COLO829 (cell line): ENCODE results near the gene SDK2.

Experiments used
- DNase-seq: peaks from one replicate; pipeline ENCODE4 v3.0.0; 2012; ENCODE audit warnings: low spot score

SDK2 gene

GRCh38 chr17:73650617-73651200 lies 6.5 kb upstream of the SDK2 start:
- DNase-seq, result no peak

DNA sequence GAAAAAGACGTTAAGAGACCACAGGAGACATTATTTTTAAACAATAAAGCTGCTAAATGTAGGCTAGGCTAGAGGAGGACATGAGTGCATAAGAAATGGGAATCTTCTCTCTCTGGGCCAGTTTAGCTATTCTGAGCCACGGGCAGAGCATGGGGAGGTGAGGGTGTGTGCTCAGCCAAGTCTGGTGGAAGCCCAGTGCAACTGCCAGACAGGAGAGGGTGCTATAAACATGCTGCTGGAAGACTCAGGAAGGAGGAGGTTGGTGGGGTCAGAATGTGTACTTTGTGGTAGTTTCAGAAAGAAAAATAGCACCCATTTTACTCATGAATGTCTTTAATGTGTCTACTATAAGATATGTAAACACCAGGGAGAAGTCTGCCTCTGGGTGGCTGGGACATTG lies 5.9 kb upstream of the SDK2 start:
- DNase-seq, result no peak

DNA sequence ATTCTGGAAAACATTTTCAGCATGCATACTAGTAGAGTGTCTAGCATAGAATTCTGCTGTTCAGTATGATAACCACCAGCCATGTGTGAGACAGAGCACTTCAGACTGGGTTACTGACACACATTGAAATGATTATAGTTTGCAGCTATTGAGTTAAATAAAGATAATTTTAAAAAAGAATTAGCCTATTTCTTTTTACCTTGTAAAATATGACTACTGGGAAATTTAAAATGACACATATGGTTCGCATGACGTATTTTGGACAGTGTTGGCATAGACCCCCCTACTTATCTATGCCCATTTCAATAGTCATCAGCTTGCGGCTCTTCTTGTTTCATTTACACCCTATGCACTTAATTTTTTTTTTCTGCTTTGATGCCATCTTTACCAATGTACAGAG lies 4.7 kb upstream of the SDK2 start:
- no peak for DNase-seq

DNA sequence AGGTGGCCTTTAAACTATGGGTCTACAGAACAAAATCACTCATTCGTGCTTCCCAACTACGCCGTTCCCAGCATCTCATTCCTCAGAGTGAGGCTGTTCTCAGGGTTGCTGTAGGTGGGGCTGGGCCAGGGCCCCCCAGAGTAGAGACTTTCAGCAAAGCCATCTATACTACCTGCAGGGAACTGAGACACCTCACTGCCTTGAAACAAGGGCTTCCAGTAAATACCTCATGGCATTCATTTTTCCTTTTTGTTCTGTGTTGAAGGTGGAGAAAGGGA lies 4.2 kb upstream of the SDK2 start:
- no peak for DNase-seq

GRCh38 chr17:73647772-73648542 lies 3.7 kb upstream of the SDK2 start:
- DNase-seq, result no peak

DNA sequence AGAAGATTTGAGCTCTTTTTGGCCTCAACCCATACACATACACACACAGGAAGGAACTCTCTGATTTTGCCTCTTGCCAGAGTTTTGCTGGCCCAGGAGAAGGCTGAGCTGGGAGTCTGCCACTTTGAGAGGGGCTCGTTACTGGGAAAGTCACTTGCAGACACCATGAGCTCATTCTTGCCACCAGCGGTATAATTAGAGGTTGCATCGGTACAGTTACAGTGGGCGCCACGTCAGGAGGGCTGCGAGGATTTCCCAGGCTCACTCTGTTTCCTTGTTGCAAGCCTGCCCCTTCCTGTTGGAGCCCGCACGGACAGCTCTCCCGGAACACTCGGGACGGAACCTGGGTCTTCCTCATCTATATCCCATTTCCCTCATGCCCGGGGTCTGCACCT lies 3.1 kb upstream of the SDK2 start:
- DNase-seq, result no peak

- DNase-seq, result no peak
Observed at GRCh38 chr17:73646409-73647300, 2.4 kb upstream of the SDK2 start.

DNA sequence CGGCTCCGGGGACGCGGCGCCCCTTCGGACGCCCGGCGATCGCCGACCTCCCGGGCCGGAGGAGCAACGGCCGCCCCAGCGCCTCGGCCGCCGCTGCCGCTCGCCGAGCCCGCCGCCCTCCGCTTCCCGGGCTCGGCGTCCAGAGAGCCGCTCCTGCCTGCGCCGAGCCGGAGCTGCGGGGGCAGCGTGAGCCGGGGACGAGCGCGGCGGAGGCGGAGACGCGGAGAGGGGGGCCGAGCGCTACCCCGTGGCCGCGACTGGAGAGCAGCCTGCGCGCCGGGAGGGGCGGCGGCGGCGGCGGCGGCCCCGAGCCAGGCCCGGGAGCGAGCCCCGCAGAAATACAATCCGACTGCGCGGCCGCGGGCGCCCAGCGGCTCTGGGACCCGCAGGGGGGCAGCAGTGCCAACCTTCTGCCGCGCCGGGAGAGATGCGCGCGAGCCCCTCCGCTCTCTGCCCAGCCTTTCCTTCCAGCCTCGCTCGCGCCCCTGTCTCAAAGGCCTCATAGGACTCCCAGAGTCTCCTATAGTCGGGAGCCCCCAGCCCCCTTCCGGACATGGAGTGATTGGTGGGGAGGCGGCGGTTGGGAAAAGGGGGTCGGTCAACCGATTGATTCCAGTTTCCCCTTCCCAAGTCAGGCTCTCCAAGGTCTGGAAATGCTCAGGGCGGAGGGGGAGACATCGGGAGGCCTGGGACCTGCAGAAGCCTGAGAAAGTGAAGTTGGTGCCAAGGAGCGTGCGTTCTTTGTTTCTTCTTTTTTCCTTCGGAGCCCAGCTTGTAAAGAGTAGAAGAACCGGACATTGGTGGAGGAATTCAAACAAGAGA lies 1.0 kb upstream of the SDK2 start:
- DNase-seq, result no peak

GRCh38 chr17:73643852-73644144 lies 447 bp downstream of the SDK2 start:
- no peak for DNase-seq

DNA sequence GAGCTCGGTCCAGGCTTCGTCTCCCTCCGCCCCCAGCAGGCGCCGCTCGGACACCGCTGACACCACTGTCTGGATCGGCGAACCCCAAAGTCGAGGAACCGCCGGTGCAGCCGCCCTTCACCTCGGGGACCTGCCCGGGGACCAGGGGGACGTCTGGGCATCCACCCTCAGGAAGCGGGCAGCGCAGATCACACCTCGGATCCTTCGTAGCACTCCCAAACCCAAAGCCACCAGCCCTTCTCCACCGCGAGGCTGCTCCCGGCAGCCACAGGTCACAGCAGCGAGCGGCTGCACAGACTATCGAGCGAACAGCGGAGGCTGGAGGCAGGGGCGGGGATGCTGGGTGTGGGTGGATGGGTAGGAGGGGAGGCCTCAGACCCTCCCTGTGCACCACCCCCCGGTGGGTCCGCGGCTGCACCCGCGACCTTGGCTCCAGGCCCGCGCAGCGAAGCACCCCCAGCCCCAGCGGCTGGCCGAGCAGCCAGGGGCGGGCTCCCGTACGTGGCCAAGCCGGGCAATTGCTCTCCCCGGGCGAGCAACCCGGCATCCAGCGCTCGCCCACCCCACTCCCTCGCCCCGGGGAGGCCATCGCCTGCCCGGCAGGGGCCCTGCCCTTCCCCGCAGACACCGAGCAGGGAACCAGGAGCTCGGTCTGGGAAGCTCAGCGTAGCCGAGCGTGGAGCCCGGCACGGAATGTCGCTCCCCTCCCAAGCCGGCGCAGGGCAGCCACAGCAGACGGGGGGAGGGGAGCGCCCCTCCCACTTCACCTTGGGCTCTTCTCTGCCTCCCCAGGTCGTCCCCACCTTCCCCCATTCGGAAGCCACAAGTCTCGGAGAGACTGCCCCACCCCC lies 1.0 kb downstream of the SDK2 start:
- no peak for DNase-seq

DNA sequence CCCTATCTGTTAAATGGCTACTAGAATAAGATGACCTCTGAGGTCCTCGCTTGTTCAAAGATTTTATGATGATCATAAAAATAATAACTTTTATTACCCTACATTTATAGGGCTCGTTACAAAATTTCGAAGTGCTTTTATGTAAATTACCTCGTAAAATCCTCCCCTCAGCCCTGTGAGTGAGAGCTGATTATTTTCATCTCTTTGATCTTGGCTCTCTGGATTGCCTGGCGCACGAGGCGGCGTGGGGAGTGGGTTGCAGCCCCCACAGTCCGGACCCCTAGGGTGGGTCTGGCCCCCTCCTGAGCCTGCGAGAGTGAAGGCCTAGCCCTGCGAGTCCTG lies 1.6 kb downstream of the SDK2 start:
- no peak for DNase-seq

DNA sequence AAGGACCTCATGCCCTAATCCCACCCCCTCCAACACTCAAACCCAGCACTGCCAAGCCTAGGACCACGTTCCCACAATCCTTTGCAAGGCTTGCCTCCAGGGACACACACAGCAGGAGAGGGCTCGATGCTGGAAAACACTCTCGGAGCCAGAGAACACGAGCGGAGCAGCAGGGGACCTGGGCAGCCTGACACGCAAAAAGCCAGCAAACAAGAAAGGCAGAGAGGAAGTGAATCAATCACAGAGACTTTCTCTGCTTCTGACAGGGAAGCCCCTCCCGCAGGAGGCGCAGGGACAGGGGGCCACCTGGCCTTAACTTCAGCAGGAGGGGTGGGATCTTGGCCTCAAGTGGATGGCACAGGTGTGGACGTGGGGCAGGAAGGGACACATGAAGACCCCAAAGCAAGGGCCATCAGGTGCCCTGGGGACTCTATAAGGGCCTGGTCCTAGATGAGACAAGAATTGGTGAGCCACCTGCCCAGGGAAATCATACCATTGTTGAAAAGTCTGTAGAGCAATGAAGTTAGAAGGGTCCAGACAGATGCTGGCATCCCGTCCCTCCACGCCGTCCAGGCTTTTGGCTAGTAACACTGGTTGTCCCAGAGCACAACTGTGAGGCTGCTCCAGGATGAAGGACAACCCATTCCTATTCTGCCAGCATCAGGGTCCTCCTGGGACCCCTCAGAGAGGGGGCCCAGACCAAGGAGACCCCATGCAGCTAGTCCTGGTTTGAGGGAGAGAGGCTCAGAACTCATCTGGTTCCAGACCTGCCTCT lies 2.2 kb downstream of the SDK2 start:
- DNase-seq, result no peak

- no peak for DNase-seq
Observed at GRCh38 chr17:73640691-73641090, 3.6 kb downstream of the SDK2 start.

GRCh38 chr17:73639932-73640331 lies 4.3 kb downstream of the SDK2 start:
- DNase-seq, result no peak

GRCh38 chr17:73639322-73639721 lies 4.9 kb downstream of the SDK2 start:
- DNase-seq, result no peak

- DNase-seq, result no peak
Observed at GRCh38 chr17:73638556-73638955, 5.7 kb downstream of the SDK2 start.

DNA sequence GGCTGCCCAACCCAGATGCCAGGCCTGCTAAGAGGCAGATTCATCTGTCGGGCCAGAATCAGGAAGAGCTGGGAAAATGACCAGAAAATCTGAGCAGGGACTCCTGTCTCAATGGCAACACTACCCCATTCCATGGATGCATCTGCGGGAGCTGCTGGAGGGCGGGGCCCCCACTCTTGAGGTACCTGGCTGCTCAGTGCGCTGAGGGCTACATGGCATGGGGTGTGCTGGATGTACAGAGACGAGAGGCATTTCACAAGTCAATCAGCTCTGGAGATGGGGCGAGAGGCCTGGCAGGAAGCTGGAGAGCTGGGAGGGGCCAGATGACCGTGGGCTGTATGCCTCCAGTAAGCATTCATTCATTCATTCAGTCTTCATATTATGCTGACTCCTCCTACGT lies 6.4 kb downstream of the SDK2 start:
- DNase-seq, result no peak

DNA sequence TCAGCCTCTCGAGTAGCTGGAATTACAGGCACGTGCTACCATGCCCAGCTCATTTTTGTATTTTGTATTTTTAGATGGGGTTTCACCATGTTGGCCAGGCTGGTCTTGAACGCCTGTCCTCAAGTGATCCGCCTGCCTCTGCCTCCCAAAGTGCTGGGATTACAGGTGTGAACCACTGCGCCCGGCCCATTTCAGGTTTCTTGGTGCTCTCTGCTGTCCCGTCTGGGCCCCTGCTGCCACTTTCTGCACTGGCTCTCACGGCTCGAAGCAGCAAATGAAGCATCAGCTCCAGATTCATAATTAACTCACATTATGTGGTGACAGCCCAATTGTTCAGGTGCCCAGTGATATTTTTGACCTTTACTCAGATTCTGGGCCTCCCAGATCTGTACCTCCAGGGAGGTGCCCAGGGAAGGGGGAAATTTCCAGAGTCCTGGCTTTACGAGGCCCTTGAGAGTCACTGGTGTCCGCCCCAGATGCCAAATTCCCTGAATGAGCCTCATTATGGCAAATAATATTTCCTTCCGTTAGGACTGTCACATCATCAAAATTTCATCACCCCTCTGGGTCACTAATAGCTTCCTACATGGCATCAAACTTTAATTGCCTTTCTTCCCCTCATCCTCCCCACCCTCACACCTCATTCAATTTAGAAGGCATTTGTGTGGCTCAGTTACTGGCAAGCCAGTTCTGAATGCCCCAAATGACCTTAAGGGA lies 9.0 kb downstream of the SDK2 start:
- DNase-seq, result no peak

- no peak for DNase-seq
Observed at GRCh38 chr17:73634629-73635028, 9.6 kb downstream of the SDK2 start.

DNA sequence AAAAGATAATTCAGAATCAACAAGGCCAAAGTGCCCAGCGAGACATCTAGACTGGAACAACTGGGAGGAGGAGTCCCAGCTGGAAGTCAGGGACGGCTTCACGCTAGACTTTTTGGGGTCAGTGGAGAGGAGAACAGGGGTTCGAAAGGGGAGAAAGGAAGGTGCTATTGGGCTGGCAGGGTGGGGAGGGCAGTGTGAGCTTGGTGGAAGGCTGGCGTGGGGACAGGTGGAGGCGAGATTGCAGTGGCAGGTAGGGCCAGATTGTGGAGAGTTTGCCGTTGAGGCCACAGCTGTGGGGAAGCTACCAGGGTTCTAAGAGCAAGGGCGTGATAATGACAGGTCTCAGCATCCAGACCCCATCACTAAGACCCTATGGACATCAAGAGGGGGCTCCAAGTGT lies 10.5 kb downstream of the SDK2 start:
- no peak for DNase-seq
